NCI-H446 (cell line): ENCODE results near the gene MPP3.
"Not testable (repeated sequence)": the region's sequence is repeated elsewhere in the genome, so short reads cannot be mapped to it uniquely, and the experiment has no call there.

Source experiments
- DNase-seq, 2 experiments: peaks; one replicate each; lab custom pipeline; 2025; lab: John Stamatoyannopoulos, UW

The MPP3 gene

DNA sequence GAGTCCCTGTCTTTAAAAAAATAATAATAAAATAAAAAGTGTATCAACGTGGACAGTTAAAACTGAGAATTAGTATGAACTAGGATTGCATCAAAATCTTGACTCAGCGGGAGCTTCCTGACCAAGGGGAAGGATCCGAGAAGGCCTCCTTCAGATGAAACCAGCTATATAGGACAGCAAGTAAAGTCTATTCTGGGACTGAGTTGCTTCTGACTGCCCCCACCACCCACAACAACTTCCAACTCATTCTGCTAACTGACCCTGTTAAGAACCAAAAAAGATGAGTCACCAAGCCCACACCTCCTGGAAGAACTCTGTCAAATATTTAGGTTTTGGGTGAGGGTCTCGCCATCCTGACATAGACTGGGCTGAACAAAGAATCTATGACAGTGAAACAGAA lies 24.9 kb downstream of the MPP3 start:
- no peak for DNase-seq

- DNase-seq: no peak
Measured at GRCh38 chr17:43805117-43805516, 27.8 kb downstream of the MPP3 start.

DNA sequence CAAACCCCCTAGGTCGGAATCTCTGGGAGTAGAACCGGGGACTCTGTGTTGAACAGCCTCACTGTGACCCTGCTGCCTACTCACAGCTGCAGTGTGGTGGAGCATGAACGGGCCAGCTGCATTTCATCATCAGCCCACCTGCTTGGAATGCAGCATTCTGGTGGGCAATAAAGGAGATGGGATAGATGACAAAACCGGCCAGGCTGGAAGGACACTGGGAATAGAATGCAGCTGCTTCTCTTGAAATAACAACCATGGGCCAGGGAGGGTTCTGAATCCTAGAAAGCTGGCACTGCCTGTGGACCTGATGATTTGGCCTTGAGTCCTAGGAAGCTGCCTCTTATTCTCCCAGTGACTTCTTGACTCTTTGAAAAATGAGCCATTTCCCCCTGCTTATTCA lies 29.2 kb downstream of the MPP3 start:
- DNase-seq: no peak

DNA sequence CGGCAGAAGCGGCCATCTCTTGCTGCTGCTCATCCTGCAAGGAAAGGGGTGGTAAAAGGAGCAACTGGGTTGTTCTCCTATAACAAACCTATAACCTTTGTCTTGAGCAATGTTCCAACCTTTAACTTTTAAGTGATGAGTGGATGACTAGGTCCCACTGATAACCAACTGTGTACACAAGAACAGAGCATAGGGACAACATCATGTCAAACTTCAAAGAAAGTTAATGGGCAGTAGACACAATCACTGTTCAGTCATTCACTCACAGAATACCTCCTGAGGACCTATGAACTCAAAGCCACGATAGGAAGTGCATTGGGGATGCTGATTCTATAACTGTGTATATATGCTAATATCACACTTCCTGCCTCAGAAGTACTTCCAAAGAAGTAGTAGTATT lies 31.1 kb downstream of the MPP3 start:
- no peak for DNase-seq

- no peak for DNase-seq
Measured at GRCh38 chr17:43800736-43801135, 32.2 kb downstream of the MPP3 start.

DNA sequence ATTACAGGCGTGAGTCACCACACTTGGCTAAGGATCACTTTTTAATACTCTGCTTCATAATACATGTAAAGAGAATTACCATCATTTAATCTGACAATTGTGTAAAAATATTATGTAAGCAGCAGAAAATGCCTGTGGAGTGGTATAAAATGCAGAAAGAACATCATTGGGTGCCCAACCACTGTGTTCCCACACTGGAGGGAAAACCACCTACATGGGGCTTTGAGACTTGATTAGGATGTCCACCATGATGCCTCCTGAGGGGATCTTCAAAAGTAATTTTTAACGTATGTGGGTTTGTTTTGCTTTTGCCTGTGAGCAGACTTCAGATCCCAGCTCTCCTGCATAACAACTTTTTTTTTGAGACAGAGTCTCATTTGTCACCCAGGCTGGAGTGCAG lies 33.9 kb downstream of the MPP3 start:
- no peak for DNase-seq

DNA sequence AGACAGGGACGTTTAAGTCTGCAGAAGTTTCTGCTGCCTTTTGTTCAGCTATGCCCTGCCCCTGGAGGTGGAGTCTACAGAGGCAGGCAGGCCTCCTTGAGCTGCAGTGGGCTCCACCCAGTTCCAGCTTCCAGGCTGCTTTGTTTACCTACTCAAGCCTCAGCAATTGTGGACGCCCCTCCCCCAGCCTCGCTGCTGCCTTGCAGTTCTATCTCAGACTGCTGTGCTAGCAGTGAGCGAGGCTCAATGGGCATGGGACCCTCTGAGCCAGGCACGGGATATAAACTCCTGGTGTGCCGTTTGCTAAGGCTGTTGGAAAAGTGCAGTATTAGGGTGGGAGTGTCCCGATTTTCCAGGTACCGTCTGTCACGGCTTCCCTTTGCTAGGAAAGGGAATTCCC lies 34.9 kb downstream of the MPP3 start:
- DNase-seq: not testable (repeated sequence)

DNA sequence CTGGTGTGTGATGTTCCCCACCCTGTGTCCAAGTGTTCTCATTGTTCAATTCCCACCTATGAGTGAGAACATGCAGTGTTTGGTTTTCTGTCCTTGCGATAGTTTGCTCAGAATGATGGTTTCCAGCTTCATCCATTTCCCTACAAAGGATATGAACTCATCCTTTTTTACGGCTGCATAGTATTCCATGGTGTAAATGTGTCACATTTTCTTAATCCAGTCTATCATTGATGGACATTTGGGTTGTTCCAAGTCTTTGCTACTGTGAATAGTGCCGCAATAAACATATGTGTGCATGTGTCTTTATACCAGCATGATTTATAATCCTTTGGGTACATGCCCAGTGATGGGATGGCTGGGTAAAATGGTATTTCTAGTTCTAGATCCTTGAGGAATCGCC lies 40.3 kb downstream of the MPP3 start:
- not testable (repeated sequence) for DNase-seq

- peak; percentile 26 to 78 for DNase-seq
Measured at GRCh38 chr17:43791589-43791988, 41.4 kb downstream of the MPP3 start.

DNA sequence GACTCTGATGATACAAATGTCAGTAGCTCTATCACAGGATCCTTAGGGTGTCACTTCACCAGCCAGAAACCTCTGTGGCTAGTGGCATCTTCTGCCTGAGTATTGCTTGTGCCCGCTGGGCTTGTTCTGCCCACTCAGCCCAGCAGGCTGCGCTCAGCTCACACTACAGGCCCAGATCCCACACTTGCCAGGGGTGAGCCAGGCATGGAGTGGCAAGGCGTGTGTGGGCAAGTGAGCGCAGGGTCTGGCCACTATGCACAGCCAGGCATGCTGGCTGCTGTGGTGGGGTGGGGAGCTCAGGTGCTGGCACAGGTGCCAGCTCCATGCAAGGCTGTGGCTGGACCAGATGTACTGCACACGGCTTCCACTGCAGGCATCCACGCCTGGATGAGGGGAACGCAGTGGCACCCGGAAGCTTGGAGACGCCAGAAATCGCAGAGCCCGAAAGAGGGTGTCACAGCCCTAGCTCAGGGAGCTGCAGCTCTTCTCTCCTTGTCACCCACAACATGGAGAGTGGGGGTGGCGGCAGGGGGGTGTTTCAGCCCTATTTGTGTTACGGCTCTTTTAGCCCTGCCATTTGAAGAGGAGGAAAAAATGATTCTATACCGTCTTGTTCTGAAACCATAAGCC lies 42.5 kb downstream of the MPP3 start:
- DNase-seq: no peak

- DNase-seq: no peak
Measured at GRCh38 chr17:43789482-43789881, 43.5 kb downstream of the MPP3 start.

GRCh38 chr17:43788540-43788939 lies 44.4 kb downstream of the MPP3 start:
- DNase-seq: no peak

DNA sequence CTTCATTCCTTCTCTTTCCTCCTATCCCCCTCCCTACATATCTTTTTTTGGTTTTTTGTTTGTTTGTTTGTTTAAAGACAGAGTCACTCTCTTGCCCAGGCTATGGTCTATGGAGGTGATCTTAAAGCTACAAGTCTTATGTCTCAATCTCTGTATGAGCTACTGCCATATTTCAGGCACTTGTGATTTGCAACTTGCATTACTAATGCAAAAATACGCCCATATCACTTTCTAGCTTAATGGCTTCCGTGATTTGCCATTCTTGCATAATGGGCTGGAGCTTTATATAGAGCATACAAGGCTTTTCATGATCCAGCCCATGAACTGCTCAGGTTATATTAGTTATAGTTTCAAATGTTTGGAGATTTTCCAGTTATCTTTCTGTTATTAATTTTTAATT lies 45.2 kb downstream of the MPP3 start:
- DNase-seq: no peak

- no peak for DNase-seq
Measured at GRCh38 chr17:43784628-43785101, 48.3 kb downstream of the MPP3 start.

- no peak for DNase-seq
Measured at GRCh38 chr17:43784068-43784467, 48.9 kb downstream of the MPP3 start.

DNA sequence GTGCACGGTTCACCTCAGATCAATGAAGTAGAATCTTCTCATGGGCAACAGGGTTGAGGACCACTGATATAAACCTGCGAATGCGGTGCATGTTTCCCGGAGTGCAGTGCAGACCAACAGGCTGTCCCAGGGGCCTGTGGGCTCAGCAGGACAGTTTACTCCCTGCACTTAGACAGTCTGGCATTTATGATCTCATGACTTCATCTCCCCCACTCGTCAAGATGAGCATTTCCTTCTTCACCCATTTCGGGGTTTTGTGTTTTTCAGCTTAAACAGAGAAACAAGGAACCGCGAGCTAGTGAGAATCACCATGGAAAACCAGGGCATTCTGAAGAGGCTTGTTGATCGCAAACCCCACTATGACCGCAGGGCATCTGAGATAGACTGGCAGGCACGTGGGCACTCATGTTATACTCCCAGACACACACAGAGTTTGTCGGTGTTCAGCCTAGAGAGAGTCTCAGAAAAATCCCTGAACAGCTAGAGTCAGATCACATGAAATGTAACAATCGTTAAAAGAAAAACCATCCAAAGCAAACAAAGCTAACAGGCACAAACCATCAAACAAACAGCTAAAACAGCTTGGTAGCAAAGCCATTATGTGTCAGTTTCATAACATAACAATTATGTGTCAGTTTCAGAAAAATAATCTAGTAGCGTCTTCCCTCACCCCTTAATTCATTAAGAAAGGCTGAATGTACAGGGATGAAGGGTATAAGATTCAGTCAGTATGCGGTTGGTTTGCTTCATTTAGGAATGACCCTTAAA lies 49.8 kb downstream of the MPP3 start:
- no peak for DNase-seq

GRCh38 chr17:43780135-43780534 lies 52.8 kb downstream of the MPP3 start, which contains the start of gene CFAP97D1:
CFAP97D1 (plus strand) TSS chr17:43780435; CDS start chr17:43780463, 28 bp downstream.
- DNase-seq: no peak

DNA sequence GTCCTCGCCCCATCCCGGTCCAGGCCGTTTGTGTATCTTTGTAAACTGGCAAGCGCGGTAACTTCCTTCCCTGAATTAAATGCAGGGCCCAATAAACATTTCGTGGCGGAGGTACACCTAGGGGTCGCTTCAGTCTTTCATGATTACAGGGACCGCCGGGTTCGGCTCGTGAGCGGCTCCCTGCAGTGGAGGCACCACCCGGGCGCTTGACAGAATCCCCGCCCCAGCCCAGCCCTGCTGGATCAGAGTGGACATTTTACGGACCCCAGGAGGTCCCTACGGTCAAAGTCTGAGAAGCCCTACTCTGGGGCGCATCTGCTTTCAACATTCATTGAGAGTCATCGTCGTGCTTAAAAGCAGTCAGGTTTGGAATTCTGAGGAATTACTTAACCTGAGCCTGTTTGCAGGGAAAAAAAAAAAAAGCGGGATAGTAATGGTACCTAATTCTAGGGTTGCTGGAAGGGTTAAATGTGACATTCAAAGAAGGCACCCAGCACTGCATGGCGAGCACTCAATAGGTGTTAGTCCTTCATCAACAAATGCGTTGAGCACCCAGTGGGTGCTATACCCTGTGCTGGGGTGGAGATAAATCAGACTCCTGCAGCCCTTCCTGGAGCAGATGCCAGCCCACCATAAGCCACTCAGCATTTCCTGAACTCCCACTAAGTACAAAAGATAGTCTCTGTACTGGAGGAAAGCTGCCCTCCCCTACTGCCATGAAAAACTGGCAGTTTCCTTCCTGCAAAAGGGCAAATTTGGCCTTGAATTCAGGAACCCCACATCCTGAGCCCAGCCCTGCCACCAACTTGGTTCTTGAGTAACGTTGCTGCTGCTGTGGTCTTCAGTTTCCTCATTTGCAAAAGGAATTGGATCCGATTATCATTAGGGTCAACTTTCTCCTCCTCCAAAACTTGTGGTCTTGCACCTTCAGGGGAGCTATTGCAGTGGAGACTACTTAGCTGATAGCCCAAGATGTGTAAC lies 53.5 kb downstream of the MPP3 start:
- peak in 1 of 2 experiments; percentile 61 for DNase-seq

- peak; percentile 78 to 81 for DNase-seq
Measured at GRCh38 chr17:43778337-43779144, 54.4 kb downstream of the MPP3 start, which contains the start of gene DUSP3. DUSP3 (minus strand) TSS chr17:43778977; CDS start chr17:43778924, 53 bp downstream.

- no peak for DNase-seq
Measured at GRCh38 chr17:43774304-43775250, 58.4 kb downstream of the MPP3 start.
